Stimulated activated CD8-positive, alpha-beta memory T cell treated with anti-CD3 and anti-CD28 coated beads, Interleukin-15, amount 100 ng/mL, for 4 hours (primary cell): ENCODE measurements around the gene FARS2.

Experiments used
- DNase-seq, 2 donors: peaks; one replicate each; pipeline ENCODE4 v3.0.0-alpha.2; 2020; ENCODE audit warnings: low read depth in 2 of 2

FARS2 gene

GRCh38 chr6:5287205-5287965 is 26.1 kb downstream of the FARS2 start:
- DNase-seq: no peak

GRCh38 chr6:5287966-5288297 is 26.6 kb downstream of the FARS2 start:
- DNase-seq: no peak

- no peak for DNase-seq
These were observed 28.8 kb downstream of the FARS2 start for GRCh38 chr6:5290097-5290496.

- DNase-seq: no peak
These were observed 29.2 kb downstream of the FARS2 start for GRCh38 chr6:5290500-5290899.

GRCh38 chr6:5292154-5292553 is 30.8 kb downstream of the FARS2 start:
- no peak for DNase-seq

- no peak for DNase-seq
These were observed 32.4 kb downstream of the FARS2 start for GRCh38 chr6:5293692-5294091.

GRCh38 chr6:5294392-5295211 is 33.3 kb downstream of the FARS2 start:
- DNase-seq: no peak

GRCh38 chr6:5295623-5296022 is 34.3 kb downstream of the FARS2 start:
- DNase-seq: no peak

GRCh38 chr6:5300206-5300764 is 39.0 kb downstream of the FARS2 start:
- DNase-seq: no peak

GRCh38 chr6:5302220-5302946 is 41.1 kb downstream of the FARS2 start:
- no peak for DNase-seq

- DNase-seq: peak; percentile 4 to 27
These were observed 41.8 kb downstream of the FARS2 start for GRCh38 chr6:5302995-5303622.

GRCh38 chr6:5303682-5304081 is 42.4 kb downstream of the FARS2 start:
- no peak for DNase-seq

GRCh38 chr6:5305968-5306626 is 44.8 kb downstream of the FARS2 start:
- no peak for DNase-seq

GRCh38 chr6:5307058-5307457 is 45.7 kb downstream of the FARS2 start:
- DNase-seq: no peak

GRCh38 chr6:5308066-5308465 is 46.8 kb downstream of the FARS2 start:
- no peak for DNase-seq

- DNase-seq: no peak
These were observed 53.0 kb downstream of the FARS2 start for GRCh38 chr6:5314191-5314865.

- no peak for DNase-seq
These were observed 54.6 kb downstream of the FARS2 start for GRCh38 chr6:5315881-5316280.

- no peak for DNase-seq
These were observed 55.6 kb downstream of the FARS2 start for GRCh38 chr6:5316951-5317350.

GRCh38 chr6:5318617-5319272 is 57.4 kb downstream of the FARS2 start:
- no peak for DNase-seq

GRCh38 chr6:5323979-5324378 is 62.7 kb downstream of the FARS2 start:
- DNase-seq: no peak
